ENCODE results near the gene CLCN1. TPM values are rescaled to one million over a fixed set of nuclear protein-coding genes. Genes with fewer than 3 reads are reported as not detected.

The CLCN1 gene
- total RNA-seq, 1 donor from 2014 or later, result not detected

DNA sequence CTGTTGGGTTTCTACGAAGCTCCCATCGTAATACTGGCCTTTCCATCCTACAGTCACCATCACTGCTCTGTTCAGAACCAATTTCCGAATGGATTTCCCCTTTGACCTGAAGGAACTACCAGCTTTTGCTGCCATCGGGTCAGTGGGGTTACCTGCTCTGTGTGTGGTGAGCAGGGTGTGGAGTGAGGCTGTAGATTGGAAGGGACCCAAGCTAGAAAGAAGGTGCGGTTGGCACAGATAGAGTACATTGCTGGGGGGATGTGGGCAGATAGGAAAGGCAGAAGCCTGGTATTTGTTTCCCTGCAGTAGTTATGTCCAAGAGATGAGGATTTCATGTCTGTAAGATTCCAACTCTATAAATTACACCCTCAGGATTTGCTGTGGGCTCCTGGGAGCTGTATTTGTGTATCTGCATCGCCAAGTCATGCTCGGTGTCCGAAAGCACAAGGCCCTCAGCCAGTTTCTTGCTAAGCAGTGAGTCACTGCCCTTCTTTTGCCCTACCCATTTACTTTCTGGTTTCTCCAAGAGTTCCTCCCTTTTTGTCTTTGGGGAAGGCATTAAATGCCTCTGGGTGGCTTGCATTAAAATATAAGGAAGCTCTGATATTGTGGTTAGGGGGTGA, 15.4 kb downstream of the CLCN1 start:
- DNase-seq (ENCODE audit: low read depth in 2 of 2), result peak in 1 of 2 donors; percentile 70

DNA sequence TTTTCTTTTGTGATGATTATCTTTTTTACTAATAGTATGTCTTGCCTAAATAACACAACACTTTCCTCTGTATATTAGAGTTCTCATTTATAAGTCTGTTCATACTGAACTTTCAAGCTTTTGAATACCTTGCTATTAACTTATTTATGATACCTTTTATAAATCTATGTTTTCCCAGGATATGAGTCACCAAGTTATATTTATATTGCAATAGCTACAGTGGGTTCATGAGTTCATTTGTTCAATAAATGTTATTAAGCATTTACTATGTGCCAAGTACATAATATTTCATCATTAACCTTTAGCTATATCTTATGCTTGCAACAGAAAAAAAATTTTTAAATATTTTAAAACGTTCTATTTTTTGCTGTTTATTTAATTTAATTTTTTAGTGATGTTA, 18.3 kb downstream of the CLCN1 start:
- no peak for DNase-seq (ENCODE audit: low read depth in 2 of 2)

DNA sequence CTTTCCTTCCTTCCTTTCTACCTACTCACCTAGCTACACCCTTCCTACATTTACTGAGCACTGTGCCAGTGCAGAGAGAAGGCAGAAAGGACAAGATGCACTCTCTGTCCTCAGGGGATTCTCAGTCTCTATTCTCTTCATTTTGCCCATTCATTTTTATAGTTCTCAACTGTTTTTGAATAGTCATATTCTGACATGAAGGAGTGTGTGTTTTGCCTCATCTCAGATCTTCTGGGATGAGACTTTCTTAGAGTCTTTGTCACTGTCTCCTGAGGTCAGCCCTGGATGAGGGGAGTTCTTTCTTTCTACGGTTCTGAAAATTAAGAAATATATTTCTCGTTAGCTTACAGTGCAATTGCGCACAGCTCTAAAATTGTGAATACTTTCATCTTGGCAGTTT, 21.3 kb downstream of the CLCN1 start:
- DNase-seq (ENCODE audit: low read depth in 2 of 2), result no peak

DNA sequence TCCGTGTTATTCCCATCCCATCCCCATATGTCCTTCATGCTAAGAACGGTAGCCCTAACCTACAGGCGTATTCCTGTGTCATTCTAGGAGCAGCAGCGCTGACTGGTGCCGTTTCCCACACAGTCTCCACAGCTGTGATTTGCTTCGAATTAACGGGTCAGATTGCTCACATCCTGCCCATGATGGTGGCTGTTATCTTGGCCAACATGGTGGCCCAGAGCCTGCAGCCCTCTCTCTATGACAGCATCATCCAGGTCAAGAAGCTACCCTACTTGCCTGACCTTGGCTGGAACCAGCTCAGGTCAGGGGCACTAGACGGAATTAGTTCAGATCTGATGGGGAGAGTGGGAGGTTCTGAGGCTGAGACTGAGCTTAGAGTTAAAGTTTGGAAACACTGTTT, 25.9 kb downstream of the CLCN1 start:
- DNase-seq (ENCODE audit: low read depth in 2 of 2), result no peak

DNA sequence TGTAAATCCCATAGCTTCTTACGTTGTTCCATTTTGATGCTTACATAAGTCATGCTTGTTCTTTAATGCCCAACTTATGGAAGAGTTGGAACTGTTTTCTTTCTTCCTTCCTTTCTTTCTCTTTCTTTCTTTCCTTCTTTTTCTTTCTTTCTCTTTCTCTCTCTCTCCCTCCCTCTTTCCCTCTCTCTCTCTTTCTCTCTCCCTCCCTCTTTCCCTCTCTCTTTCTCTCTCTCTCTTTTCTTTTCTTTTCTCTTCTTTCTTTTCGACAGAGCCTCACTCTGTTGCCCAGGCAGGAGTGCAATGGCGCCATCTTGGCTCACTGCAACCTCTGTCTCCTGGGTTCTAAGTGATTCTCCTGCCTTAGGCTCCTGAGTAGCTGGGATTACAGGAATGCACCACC, 27.7 kb downstream of the CLCN1 start:
- DNase-seq (ENCODE audit: low read depth in 2 of 2), result no peak

DNA sequence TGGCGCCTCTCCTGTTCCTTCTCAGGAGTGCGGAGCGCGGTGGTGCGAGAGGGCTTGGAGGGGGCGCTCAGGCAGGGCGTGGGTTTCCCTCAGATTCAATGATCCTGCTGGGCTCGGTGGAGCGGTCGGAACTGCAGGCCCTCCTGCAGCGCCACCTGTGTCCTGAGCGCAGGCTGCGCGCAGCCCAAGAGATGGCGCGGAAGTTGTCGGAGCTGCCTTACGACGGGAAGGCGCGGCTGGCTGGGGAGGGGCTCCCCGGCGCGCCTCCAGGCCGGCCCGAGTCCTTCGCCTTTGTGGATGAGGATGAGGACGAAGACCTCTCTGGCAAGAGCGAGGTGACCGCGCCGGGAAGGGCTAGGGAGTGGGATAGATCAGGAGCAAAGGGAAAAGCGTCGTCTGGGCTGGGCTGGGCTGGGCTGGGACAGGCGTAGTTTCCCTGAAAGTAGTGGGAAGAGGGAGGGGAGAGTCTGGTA, 29.6 kb downstream of the CLCN1 start:
- DNase-seq (ENCODE audit: low read depth in 2 of 2), result peak; percentile 35 to 53

DNA sequence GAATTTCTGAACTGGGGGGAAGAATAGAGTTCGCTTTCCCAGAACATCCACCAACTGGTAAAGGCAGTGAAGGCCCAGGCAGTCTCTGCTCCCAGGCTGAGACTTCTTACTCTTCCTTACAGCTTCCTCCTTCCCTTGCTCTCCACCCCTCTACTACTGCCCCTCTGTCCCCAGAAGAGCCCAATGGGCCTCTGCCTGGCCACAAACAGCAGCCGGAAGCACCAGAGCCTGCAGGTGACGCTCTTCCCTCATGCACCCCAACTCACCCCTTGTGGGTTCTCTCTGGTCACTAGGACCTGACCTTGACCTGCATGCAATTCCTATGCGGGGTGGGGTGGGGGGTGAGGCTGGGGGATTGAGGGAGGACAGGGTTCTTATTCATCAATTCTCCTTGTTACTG, 30.1 kb downstream of the CLCN1 start:
- DNase-seq (ENCODE audit: low read depth in 2 of 2), result no peak

DNA sequence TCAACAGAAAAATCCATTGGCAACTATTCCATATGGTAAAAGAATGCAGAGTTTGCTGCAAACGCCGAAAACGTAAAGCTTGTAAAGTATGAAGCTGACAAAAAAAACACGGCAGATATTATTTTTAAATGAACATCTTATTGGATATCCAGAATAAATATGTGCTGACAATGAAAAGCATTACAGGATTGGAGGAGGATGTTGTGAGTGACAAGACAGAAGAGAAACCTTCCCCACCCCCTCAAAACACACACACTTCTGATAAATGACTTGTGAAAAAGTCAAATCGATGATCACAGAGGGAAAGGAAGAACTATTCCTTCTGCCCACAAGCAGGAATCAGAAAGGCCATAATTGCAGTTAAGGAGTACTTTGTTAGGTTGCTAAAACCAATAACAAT, 32.0 kb downstream of the CLCN1 start:
- DNase-seq (ENCODE audit: low read depth in 2 of 2), result no peak

DNA sequence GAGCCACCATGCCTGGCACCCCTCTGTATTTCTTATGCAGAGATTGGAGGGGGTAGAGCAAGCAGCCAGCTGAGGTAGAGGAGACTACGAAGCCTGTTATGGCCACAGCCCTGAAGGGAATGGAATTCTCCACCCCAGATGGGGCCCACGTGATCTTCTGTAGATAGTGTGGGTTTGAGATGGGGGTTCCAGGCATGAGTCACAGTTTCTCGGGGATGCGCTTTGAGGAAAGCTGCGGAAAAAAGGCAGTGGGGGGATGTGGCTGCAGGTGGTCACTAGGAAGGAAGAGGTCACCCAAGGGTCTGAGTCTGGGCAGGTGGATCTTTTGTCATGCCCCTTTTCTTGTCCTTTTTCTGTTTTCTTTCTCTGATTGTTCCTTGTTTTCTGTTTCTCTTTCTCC, 35.1 kb downstream of the CLCN1 start:
- no peak for DNase-seq (ENCODE audit: low read depth in 2 of 2)

DNA sequence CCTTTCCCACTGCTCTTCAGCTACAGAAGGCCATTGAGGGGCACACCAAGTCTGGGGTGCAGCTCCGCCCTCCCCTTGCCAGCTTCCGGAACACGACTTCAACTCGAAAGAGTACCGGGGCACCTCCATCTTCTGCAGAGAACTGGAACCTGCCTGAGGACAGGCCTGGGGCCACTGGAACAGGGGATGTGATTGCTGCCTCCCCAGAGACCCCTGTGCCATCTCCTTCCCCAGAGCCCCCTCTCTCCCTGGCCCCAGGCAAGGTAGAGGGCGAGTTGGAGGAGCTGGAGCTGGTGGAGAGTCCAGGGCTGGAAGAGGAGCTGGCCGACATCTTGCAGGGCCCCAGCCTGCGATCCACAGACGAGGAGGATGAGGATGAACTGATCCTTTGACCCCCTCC, 35.7 kb downstream of the CLCN1 start:
- DNase-seq (ENCODE audit: low read depth in 2 of 2), result no peak

DNA sequence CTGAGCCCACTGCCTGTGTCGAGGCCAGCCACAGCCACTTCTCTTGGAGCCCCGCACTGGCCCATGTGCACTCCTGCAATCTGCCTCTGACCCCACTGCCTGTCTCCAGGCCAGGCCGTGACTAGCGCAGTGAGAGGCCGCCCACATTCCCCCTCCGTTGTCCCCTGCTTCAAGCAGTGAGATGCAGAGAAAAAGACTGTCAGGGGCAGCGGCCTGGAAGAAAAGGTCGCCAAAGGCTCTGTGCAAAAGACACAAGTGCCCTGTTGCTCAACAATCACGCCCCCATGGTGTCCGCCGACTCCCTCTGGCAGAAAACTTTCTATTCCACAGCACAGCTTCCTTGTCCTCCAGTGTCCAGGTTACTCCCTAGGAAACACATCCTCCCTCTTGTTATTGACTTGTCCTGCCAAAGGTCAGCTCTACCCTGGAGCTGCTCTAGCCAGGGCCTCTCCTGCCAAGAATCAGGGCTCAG, 36.7 kb downstream of the CLCN1 start:
- no peak for DNase-seq (ENCODE audit: low read depth in 2 of 2)

DNA sequence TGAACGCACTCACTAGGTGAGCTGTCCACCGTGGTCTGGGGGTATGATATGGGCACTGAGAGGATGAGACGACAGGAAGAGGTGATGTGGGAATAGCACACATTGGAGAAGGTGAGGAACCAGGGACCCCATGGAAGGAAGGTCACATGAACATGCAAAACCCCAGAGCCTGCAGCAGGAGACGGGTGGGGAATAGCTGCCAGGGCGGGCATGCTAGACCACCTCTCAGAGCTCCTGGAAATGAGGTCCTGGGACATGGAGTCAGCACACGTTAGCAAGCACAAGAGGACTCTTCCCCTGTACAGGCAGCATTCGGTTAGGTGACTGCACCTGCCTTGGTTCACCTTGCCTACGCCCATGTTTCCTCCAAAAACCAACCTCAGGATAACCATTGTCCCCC, 38.5 kb downstream of the CLCN1 start:
- no peak for DNase-seq (ENCODE audit: low read depth in 2 of 2)

DNA sequence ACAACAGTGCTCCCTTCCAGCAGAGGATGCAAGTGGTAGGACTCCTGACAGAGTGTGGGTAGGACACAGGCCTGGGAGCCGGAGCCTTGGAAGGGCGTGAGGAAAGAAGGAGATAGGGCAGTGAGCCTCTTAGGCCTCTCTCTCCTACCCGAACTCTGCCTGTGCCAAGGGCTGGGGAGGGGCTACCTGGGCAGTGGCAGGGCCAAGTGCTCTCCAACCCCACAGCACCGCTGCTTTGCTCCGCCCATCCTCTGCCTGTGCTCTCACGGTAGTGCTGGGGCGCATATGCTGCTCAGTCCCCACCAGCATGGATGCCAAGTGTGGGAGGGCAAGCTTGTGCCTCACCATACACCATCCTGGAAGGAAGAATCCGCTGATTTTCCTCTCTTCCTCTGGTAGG, 39.1 kb downstream of the CLCN1 start:
- no peak for DNase-seq (ENCODE audit: low read depth in 2 of 2)

DNA sequence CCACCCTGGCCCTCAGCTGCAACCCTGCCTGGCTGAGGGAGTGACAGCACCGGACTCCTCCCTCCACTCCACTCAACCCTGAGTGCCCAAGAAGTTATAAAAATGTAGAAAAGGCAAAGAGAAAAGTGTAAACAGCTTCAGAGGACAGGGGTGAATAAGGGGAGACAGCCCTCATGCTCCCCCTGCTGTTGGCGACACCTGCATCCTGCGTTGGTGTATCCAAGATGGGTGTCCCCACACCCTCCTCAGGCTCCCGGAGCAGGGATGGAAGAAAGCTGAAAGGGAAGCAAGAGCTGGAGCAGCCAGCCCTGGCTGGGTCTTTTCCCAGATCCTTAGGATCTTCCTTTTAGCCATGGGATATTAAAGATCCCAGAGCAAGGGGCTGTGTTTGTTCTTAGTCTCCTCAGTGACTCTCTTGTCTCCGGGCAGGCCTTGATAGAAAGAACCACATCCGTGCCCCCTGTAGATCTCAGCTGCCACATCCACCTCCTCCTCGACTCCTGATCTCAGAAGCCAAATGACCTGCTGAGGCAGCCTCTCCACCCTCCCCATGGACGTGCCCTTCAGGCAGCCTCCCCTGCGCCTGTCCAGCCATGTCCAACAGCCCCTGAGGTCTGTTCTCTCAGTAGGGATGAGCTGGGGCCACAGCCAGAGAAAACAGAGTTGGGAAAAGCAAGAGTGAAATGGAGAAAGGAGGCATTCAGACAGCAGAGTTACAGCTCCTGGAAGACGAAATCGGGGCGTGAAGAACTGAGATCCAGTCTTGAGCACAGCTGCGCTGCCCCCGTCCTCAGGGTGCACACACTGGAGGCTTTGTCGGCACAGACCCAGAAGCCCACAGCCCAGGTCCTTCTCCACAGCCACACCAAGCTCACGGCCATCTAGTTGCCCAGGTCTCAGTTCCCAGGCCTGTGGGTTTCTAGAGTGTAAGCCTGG, 39.8 kb downstream of the CLCN1 start:
- no peak for DNase-seq (ENCODE audit: low read depth in 2 of 2)

DNA sequence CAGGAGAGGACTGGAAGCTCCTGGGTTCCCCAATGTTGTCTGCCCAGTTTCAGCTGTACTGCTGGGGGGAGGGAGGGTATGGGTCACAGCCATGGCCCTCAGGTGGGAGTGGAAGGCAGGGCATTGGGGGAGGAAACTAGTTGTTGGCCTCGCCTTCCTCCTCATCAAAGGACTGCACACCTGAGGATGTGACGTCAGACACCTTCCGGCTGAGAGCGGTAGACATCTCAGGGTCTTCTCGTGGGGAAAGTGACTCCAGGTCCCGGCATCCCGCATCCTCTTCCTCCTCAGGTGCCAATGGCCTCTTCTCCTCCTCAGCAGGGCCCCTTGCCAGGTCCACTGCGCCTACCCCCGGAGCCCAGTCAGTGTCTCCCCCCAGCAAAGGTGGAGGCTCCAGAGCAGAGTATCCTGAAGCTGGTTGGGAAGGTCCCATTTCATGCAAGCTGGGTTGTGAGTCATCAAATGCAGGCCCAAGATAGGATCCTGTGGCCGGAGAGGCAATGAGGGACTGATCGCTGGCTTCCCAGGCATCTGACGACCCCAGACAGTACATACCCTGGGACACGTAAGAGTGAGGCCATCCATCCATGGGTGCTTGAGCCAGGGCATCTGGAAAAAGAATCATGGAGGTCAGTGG, 40.6 kb downstream of the CLCN1 start:
- DNase-seq (ENCODE audit: low read depth in 2 of 2), result no peak

DNA sequence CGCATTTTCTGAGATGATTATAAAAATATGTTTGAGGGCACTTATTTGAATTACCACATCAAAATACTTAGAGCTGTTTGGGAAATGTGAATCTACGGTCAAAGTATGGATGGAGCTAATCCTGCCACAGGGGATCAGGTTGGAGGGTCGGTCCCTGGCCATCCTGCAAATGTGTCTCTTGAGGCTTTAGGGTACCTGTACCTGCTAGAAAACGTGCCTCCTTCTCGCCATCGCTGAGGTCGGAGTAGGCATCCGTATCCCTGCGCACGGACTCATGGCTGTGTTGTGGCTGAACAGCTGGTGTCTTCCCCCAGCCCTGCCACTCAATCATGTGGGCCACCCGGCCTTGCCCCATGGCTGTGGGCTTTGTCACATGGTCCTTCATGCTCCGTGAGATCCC, 42.7 kb downstream of the CLCN1 start:
- no peak for DNase-seq (ENCODE audit: low read depth in 2 of 2)

DNA sequence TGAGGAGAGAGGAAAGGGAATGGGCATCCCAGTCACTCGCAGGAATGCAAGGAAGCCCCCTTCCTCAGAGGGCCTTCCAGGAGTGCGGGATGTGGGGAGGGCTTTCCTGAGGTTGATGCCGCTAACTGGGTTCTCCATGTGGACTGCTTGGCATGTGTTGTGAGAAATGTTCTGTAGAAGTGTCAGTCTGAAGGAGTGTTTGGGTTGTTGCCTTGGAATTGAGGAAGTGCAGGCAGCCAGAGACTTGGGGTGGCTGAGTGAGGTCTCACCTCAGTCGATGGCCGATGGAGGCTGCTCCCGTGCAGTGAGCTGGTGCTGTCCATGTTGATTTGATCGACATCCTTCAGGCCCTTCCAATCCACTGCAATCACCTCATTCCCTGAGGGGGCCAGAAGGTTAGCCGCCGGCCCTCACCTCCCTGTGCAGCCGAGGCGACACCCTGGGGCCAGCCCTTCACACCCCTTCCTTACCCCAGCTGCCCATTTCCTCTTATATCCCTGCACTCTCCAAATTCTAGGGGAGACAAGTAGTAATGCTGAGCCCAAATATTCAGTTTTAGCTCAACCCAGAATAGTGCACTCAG, 44.0 kb downstream of the CLCN1 start:
- DNase-seq (ENCODE audit: low read depth in 2 of 2), result no peak

DNA sequence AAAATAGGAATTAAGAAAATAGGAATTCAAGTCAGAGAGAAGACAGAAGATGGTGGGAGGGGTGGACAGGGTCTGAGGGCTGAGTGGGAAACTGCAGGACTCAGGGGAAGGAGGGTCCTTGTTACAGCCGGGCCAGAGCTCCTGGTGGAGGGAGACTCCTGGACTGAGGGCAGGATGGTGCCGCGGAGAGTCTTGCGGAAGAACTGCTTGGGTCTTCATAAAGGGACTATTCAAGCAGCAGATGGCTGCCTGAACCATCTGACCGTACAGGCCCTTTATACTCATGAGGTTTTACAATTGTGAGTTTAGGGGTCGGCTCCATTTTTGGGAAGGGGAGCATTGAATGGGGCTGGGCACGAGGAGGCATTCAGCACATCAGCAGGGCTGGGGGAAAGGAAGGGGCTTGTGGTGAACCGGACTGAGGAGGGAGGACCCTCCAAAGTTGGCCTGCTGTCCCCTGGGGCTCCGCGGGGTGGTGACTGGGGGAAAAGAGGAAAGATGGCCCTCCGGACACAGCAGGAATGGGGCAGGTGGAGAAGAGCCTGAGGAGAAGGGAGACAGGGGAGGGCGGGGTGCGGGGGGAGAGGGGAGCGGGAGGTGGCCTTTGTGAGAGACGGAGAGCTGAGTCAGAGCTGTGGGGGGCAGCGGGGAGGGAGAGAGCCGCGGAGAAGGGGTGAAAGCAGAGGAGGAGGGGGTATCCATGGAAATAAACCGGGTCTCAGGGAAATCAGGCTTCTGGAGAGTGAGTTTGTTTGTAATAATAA, 45.1 kb downstream of the CLCN1 start:
- DNase-seq (ENCODE audit: low read depth in 2 of 2), result no peak

DNA sequence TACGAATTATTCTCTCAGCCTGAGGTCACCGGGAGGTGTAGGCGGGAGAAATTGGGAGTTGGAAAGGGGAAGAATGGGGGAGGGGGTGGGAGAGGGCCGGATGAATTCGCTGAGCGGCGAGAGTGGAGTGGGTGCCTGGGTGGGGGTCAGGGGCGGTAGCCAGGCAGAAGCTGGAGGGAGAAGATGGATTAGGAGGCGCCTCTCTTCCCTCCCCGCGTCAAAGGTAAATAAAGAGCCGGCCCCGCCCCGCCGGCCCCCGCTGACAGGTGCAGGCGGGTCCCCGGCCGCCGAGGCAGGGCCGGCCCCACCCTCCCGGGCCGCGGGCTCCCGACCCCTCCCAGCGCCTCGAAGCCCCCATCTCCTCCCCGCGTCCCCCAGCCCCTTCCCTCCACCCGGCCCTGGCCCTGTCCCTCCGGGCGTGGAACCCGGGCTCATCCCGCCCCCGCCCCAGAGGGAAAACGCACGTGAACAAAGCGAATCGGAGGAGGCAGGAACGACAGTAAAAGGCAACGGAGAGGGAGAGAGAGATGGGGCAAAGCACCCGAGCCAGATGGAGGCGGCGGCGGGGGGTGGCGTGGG, 45.7 kb downstream of the CLCN1 start:
- no peak for DNase-seq (ENCODE audit: low read depth in 2 of 2)

DNA sequence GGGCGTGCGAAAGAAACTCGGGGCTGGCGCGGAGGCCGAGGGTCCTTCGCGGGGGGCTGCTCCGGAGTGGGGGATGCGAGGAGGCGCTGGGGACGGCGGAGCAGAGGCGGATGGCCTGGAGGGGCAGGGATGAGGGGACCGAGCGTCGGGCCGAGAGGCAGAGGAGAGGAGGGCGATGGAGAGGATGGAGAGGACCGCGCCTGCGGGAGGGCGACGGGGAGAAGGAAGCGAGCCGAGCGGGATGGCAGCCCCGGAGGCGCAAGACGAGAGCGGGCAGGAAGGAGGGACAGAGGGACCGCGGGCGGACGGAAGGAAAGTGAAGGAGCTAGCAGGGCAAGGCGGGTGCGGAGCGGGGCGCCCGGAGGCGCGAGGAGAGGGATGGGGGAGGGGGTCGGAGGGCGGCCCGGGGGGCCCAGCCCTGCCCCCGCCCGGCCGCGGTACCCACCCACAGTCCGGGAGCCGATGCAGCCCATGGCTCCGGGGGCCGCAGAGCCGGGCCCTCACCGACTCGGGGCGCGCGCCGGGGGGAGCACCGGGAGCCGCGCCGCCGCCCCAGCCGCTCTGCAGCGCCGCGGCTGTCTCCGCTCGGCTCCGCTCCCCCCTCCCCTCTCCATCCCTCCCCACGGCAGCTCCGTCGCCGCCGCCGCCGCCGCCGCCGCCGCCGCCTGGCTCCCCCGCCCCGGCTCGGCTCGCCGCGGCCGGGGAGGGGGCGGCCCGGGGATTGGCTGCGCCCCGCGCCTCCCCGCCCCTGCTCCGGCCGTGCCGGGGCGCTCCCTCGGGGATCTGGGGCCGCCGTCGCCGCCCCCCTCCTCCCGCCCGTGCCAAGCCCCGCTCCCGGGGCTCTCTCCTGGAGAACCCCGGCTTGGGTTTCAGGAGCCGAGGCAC, 46.5 kb downstream of the CLCN1 start, which contains the start of gene FAM131B:
Gene FAM131B (minus strand): TSS at position 583 of the 885 bp plus-strand sequence. CDS start 110 bp downstream, at position 473.
- DNase-seq (ENCODE audit: low read depth in 2 of 2), result no peak
